OCI-LY3 (cell line): ENCODE data around the gene PGP.

Experiments
- H2AFZ ChIP-seq: fragments of 200-600, 300-600 bp; shearing (Covaris generic); 2 replicates; pipeline ENCODE4 v1.6.0; 2014; ENCODE audit warnings: antibody characterized with exemption, low read depth, low read length
- H3K27ac ChIP-seq: fragments of 200-600, 300-600 bp; sonication (generic); 2 replicates; pipeline ENCODE4 v1.5.1; 2014; ENCODE audit warnings: mild to moderate bottlenecking, low read length, moderate library complexity, mixed read lengths
- H3K27me3 ChIP-seq: fragments of 200-600, 300-600 bp; sonication (generic); 2 replicates; pipeline ENCODE4 v1.6.1; 2014; ENCODE audit warnings: low read depth, low read length, mixed read lengths
- H3K36me3 ChIP-seq: fragments of 200-600, 300-600 bp; sonication (generic); replicated peaks from 2 replicates; pipeline ENCODE3; 2014; ENCODE audit warnings: low read depth, low read length, mixed read lengths
- H3K4me1 ChIP-seq: fragments of 300-600, 200-600 bp; sonication (generic); 2 replicates; pipeline ENCODE4 v1.6.1; 2014; ENCODE audit warnings: low read length, mixed read lengths
- H3K4me2 ChIP-seq: fragments of 200-600, 300-600 bp; sonication (generic); 2 replicates; pipeline ENCODE4 v1.6.1; 2014; ENCODE audit warnings: low read length, mixed read lengths
- H3K4me3 ChIP-seq: fragments of 300-600, 200-600 bp; sonication (generic); 2 replicates; pipeline ENCODE4 v1.5.1; 2014; ENCODE audit warnings: antibody characterized with exemption, mild to moderate bottlenecking, low read length, moderate library complexity
- H3K79me2 ChIP-seq: fragments of 300-600, 200-600 bp; shearing (Covaris generic); 2 replicates; pipeline ENCODE4 v1.6.1; 2014; ENCODE audit warnings: mild to moderate bottlenecking, low read length, mixed read lengths
- H3K9ac ChIP-seq: fragments of 300-600, 200-600 bp; shearing (Covaris generic); 2 replicates; pipeline ENCODE4 v1.6.0; 2014; ENCODE audit warnings: mild to moderate bottlenecking, low read length, moderate library complexity
- H3K9me3 ChIP-seq: fragments of 200-600, 300-600 bp; shearing (Covaris generic); 2 replicates; pipeline ENCODE4 v1.6.1; 2014; ENCODE audit warnings: low read length, mixed read lengths; ENCODE audit not compliant: insufficient read depth
- H4K20me1 ChIP-seq: fragments of 200-600, 300-600 bp; sonication (generic); 2 replicates; pipeline ENCODE4 v1.6.1; 2016; ENCODE audit warnings: low read length, mixed read lengths; ENCODE audit not compliant: insufficient read depth
- CTCF ChIP-seq: fragments of 200-600, 300-600 bp; sonication (generic); IDR thresholded peaks from 2 replicates; pipeline ENCODE4 v1.5.1; 2014; ENCODE audit warnings: antibody characterized with exemption, low read length, low read depth
- EZH2phosphoT487 ChIP-seq: fragments of 200-600 bp; shearing (Covaris generic); IDR thresholded peaks from 2 replicates; pipeline ENCODE4 v1.6.1; 2018; ENCODE audit warnings: antibody characterized with exemption, mixed run types, low read depth

Gene PGP

GRCh38 chr16:2170080-2170479 is 44.6 kb downstream of the PGP start:
- Histone ChIP-seq H3K27ac (no peak overlapping the region), H3K9ac (no peak overlapping the region), H3K4me3 (no peak overlapping the region), H3K4me2 (no peak overlapping the region), H3K4me1 (no peaks in the 10 kb centered on the region), H4K20me1 (no peaks in the 10 kb centered on the region), H3K79me2 (no peaks in the 10 kb centered on the region), H3K27me3 (no peaks in the 10 kb centered on the region), H3K9me3 (no peaks in the 10 kb centered on the region), H3K36me3 (peaks cover 22% of the 10 kb centered on the region), H2AFZ (no peak overlapping the region)
- TF ChIP-seq EZH2phosphoT487 (no peak), CTCF (no peak)

GRCh38 chr16:2167068-2167638 is 47.5 kb downstream of the PGP start:
- peaks cover 30% of the 10 kb centered on the region for H3K36me3 ChIP-seq
- H3K4me2 ChIP-seq: no peak overlapping the region
- no peak overlapping the region for H3K27ac ChIP-seq

GRCh38 chr16:2166263-2167067 is 48.2 kb downstream of the PGP start:
- H3K79me2 ChIP-seq: peaks cover 29% of the 10 kb centered on the region
- TF ChIP-seq EZH2phosphoT487: no peak
- no peak for TF ChIP-seq CTCF
- no peak overlapping the region for H3K4me3 ChIP-seq
- H4K20me1 ChIP-seq: no peaks in the 10 kb centered on the region
- H3K4me2 ChIP-seq: no peak overlapping the region
- no peak overlapping the region for H3K27ac ChIP-seq
- peaks cover 36% of the 10 kb centered on the region for H3K36me3 ChIP-seq
- H3K4me1 ChIP-seq: no peaks in the 10 kb centered on the region
- H3K9me3 ChIP-seq: no peaks in the 10 kb centered on the region
- H2AFZ ChIP-seq: no peak overlapping the region
- H3K27me3 ChIP-seq: no peaks in the 10 kb centered on the region
- no peak overlapping the region for H3K9ac ChIP-seq

More at GRCh38 chr16:2167068-2167638, 47.5 kb downstream of the PGP start:
- H3K4me3 ChIP-seq: no peak overlapping the region
- H3K9me3 ChIP-seq: no peaks in the 10 kb centered on the region
- no peaks in the 10 kb centered on the region for H4K20me1 ChIP-seq
- no peaks in the 10 kb centered on the region for H3K27me3 ChIP-seq
- no peak for TF ChIP-seq CTCF
- no peak for TF ChIP-seq EZH2phosphoT487
- H3K79me2 ChIP-seq: peaks cover 22% of the 10 kb centered on the region
- H3K9ac ChIP-seq: no peak overlapping the region
- no peak overlapping the region for H2AFZ ChIP-seq
- H3K4me1 ChIP-seq: no peaks in the 10 kb centered on the region

- peaks cover 34% of the 10 kb centered on the region for H3K79me2 ChIP-seq
- H3K4me1 ChIP-seq: peaks cover under 1% of the 10 kb centered on the region; the same call in 1 of the 2 replicates
- no peaks in the 10 kb centered on the region for H3K27me3 ChIP-seq
- no peak overlapping the region for H3K9ac ChIP-seq
- TF ChIP-seq EZH2phosphoT487 (no peak), CTCF (no peak)
- no peak overlapping the region for H3K4me3 ChIP-seq
- no peak overlapping the region for H2AFZ ChIP-seq
- no peaks in the 10 kb centered on the region for H3K9me3 ChIP-seq
- peaks cover 38% of the 10 kb centered on the region for H3K36me3 ChIP-seq
- H3K27ac ChIP-seq: no peak overlapping the region
- no peaks in the 10 kb centered on the region for H4K20me1 ChIP-seq
- no peak overlapping the region for H3K4me2 ChIP-seq
These were observed 48.8 kb downstream of the PGP start for GRCh38 chr16:2165861-2166260.
